Measurements from ENCODE around the gene MAEA.

MAEA gene

GRCh38 chr4:1345903-1346780, 56.5 kb downstream of the MAEA start:
- peak overlapping the region; percentile 80 for H3K4me3 ChIP-seq (ENCODE audit: low read depth, low read length)
- no peak for TF ChIP-seq CTCF (IDR thresholded peaks at IDR 0.05; ENCODE audit: low read depth, low read length)

GRCh38 chr4:1346781-1347409, 57.2 kb downstream of the MAEA start, which contains the start of gene UVSSA:
TSS of gene UVSSA (plus strand) at chr4:1347208. CDS start at chr4:1348092, 884 bp downstream.
- peak within 1 kb of the TSS; percentile 80 for H3K4me3 ChIP-seq (ENCODE audit: low read depth, low read length)
- TF ChIP-seq CTCF (IDR thresholded peaks at IDR 0.05; ENCODE audit: low read depth, low read length), result no peak

- H3K4me3 ChIP-seq (ENCODE audit: low read depth, low read length), result peak overlapping the region; percentile 58
- no peak for TF ChIP-seq CTCF (IDR thresholded peaks at IDR 0.05; ENCODE audit: low read depth, low read length)
These were observed 57.7 kb downstream of the MAEA start for GRCh38 chr4:1347410-1347864.

- no peak for TF ChIP-seq CTCF (IDR thresholded peaks at IDR 0.05; ENCODE audit: low read depth, low read length)
These were observed 58.4 kb downstream of the MAEA start for GRCh38 chr4:1348014-1348513.

GRCh38 chr4:1348746-1349145, 59.1 kb downstream of the MAEA start:
- H3K4me3 ChIP-seq (ENCODE audit: low read depth, low read length), result no peak overlapping the region
- no peak for TF ChIP-seq CTCF (IDR thresholded peaks at IDR 0.05; ENCODE audit: low read depth, low read length)

More at GRCh38 chr4:1348014-1348513, 58.4 kb downstream of the MAEA start:
- H3K4me3 ChIP-seq (ENCODE audit: low read depth, low read length), result peak overlapping the region; percentile 58

GRCh38 chr4:1349359-1350168, 59.9 kb downstream of the MAEA start:
- no peak overlapping the region for H3K4me3 ChIP-seq (ENCODE audit: low read depth, low read length)
- no peak for TF ChIP-seq CTCF (IDR thresholded peaks at IDR 0.05; ENCODE audit: low read depth, low read length)

All from WI38 (cell line).